GM18858 (cell line): Measurements from ENCODE around the gene KIF1C.
"Not testable (repeated sequence)": the region's sequence is repeated elsewhere in the genome, so short reads cannot be mapped to it uniquely, and the experiment has no call there.

Source experiments
- ATAC-seq: cut with Tn5 transposase; IDR thresholded peaks from one replicate; pipeline ENCODE4 v1.9.1; 2021; ENCODE audit not compliant: unreplicated experiment

KIF1C gene

GRCh38 chr17:4999430-5000093 lies 1.8 kb downstream of the KIF1C start:
- no peak for ATAC-seq

- ATAC-seq, result no peak
These were observed 2.5 kb downstream of the KIF1C start for GRCh38 chr17:5000237-5000639.

- ATAC-seq, result no peak
These were observed 4.5 kb downstream of the KIF1C start for GRCh38 chr17:5002121-5002788.

- ATAC-seq, result no peak
These were observed 5.6 kb downstream of the KIF1C start for GRCh38 chr17:5003214-5003867.

GRCh38 chr17:5011928-5012327 lies 14.2 kb downstream of the KIF1C start:
- ATAC-seq, result no peak

GRCh38 chr17:5014357-5014756 lies 16.6 kb downstream of the KIF1C start:
- ATAC-seq, result no peak

GRCh38 chr17:5019475-5019956 lies 21.8 kb downstream of the KIF1C start:
- ATAC-seq, result no peak

GRCh38 chr17:5020502-5021023 lies 22.8 kb downstream of the KIF1C start:
- ATAC-seq, result no peak

GRCh38 chr17:5022171-5022711 lies 24.5 kb downstream of the KIF1C start:
- no peak for ATAC-seq

GRCh38 chr17:5023588-5024147 lies 25.9 kb downstream of the KIF1C start:
- ATAC-seq, result no peak

- no peak for ATAC-seq
These were observed 26.9 kb downstream of the KIF1C start for GRCh38 chr17:5024604-5025003.

GRCh38 chr17:5027299-5027698 lies 29.5 kb downstream of the KIF1C start:
- no peak for ATAC-seq

- no peak for ATAC-seq
These were observed 30.2 kb downstream of the KIF1C start for GRCh38 chr17:5027916-5028315.

GRCh38 chr17:5030168-5030567 lies 32.4 kb downstream of the KIF1C start:
- ATAC-seq, result not testable (repeated sequence)

- no peak for ATAC-seq
These were observed 33.8 kb downstream of the KIF1C start for GRCh38 chr17:5031365-5032082.

- no peak for ATAC-seq
These were observed 35.1 kb downstream of the KIF1C start for GRCh38 chr17:5032865-5033264.

GRCh38 chr17:5033352-5034015 lies 35.7 kb downstream of the KIF1C start:
- ATAC-seq, result no peak

- no peak for ATAC-seq
These were observed 36.3 kb downstream of the KIF1C start for GRCh38 chr17:5034063-5034462.

- ATAC-seq, result no peak
These were observed 36.9 kb downstream of the KIF1C start for GRCh38 chr17:5034651-5035050.

GRCh38 chr17:5035315-5035714 lies 37.6 kb downstream of the KIF1C start, which contains the start of gene SLC52A1:
TSS of gene SLC52A1 (minus strand) at chr17:5035426. CDS start at chr17:5034606, 820 bp downstream.
- no peak for ATAC-seq
